Stimulated activated CD8-positive, alpha-beta memory T cell treated with anti-CD3 and anti-CD28 coated beads, Interleukin-7, amount 100 ng/mL, for 24 hours (primary cell): ENCODE results near the gene GNAI1.

Experiments
- DNase-seq: peaks from one replicate; pipeline ENCODE4 v3.0.0-alpha.2; 2020; ENCODE audit warnings: low read depth

Gene GNAI1

DNA sequence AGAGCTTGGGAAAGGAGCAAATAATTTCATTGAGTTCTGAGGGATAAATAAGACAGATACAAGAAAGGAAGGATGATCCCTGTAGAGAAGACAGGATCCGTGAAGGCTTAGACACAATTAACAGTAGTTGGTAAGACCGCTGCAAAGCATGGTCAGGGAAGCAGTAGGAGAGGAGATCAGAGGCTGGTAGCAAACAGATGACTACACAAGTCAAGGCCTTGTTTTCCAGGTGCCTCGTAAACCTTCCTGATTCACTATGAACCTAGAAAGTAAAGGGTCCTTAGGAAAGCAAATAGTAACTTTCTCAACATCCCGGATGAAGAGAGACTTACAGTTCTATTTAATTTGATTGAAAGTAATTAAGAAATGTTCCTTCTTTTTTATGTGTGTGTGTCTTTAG, 118.6 kb downstream of the GNAI1 start:
- DNase-seq, result no peak

GRCh38 chr7:80253653-80254052, 119.0 kb downstream of the GNAI1 start:
- no peak for DNase-seq

DNA sequence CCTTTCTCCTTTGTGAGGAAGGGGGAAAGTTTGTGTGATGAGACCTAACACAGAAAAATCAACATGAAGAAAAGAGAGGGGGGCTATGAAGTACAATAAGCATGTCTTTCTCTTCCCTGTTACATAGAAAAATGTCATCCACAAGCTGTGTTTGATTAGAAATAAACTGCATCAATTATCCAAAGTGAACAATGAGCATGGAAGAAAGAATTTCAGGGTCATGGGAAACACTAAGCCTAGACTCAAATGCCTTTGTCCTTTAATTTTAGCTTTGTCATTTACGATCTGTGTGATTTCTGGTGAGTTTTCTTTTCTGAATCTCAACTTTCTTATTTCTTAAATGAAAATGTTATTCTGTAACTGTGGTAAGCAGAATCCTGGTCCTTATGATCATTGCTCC, 121.0 kb downstream of the GNAI1 start:
- DNase-seq, result no peak

DNA sequence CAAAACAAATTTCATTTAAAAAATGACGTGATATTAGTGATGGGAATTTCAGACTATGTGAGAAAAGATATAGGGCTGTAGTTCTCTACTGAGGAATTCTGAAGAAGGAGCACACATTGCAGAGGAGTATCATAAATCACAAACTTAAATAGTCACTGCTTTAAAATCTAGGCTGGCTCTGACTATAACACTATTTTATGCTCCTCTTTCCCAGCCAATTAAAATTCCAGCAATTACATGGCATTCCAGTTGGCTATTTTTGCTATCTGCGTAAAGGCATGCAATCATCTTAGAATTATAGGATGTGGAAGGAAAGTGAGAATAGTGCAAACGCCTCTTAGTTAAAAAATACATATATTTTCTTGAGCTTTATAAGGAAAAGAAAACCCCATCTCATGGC, 123.1 kb downstream of the GNAI1 start:
- no peak for DNase-seq

DNA sequence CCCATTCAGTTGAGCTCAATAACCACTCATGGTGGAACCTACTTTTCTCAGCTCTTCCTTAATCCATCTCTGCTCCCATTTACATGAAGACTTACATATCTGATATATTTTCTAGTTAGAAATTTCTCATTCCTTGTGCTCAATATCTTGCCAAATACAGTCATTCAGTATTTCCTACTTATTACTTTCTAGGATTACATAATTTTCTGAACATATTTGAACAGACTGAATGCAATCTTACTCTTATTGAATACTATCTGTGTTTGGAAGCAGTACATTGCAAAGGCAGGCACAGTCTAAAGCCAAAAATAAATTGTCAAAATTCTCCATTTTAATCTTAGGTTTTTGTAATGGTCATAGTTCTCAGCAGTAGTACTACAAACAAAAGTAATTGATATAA, 126.0 kb downstream of the GNAI1 start:
- no peak for DNase-seq

- no peak for DNase-seq
Observed at GRCh38 chr7:80263333-80263732, 128.7 kb downstream of the GNAI1 start.

- DNase-seq, result no peak
Observed at GRCh38 chr7:80263821-80264220, 129.2 kb downstream of the GNAI1 start.

- DNase-seq, result no peak
Observed at GRCh38 chr7:80264769-80265495, 130.3 kb downstream of the GNAI1 start.

- DNase-seq, result no peak
Observed at GRCh38 chr7:80272560-80273239, 138.1 kb downstream of the GNAI1 start.

DNA sequence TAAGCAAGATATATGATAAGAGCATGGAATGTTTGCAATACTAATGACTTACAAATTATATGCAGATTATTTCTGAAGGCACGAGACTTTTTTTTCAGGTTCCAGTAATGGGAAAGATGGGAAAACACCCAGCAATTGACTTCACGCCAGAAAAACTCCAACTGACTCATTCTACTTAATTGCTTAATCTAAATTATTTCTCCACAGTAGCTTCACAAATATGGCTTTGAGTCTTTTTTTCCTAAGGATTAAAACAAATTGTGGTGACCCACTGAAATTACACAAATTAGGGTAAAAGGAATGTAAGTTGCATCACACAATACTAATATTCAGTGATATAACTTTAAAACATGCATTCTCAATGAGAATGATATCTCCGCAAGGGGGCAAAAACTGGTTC, 138.7 kb downstream of the GNAI1 start:
- no peak for DNase-seq

DNA sequence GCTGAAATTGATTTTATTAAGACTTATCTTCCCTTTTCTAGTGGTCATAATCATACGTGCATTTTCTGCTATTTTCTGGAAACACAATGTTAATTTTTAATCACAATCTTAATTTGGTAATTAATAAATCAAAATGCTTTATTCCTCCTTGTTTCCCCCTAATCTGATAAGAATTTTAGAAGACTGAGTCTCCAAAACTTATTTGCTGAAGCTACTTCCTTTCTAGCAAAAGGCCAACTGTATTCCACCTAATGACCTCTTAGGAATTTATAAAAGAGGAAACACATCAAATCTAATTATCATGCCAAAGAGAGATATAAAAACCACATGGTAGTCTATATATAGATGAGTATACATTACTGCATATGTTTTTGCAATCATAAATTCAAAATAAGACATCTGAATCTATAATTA, 140.6 kb downstream of the GNAI1 start:
- DNase-seq, result no peak
